Liver (tissue), 3 donors: Measurements from ENCODE around the gene DRC1.

ENCODE experiments used
- CTCF ChIP-seq: fragments of 150-350 bp; IDR thresholded peaks from 2 replicates; pipeline ENCODE4 v1.5.1; 2017; ENCODE audit warnings: improper control_type of control experiment, low read depth, low read length; ENCODE audit not compliant: missing input control
- HNF4G ChIP-seq: IDR thresholded peaks from 2 replicates; pipeline ENCODE4 v1.6.1; 2016; ENCODE audit warnings: antibody characterized with exemption
- MAX ChIP-seq: IDR thresholded peaks from 2 replicates; pipeline ENCODE4 v1.6.1; 2016; ENCODE audit warnings: antibody characterized with exemption
- NR2F2 ChIP-seq: IDR thresholded peaks from 2 replicates; pipeline ENCODE4 v1.6.1; 2016; ENCODE audit warnings: antibody characterized with exemption
- REST ChIP-seq: IDR thresholded peaks from 2 replicates; pipeline ENCODE4 v1.6.1; 2016; ENCODE audit warnings: antibody characterized with exemption, mild to moderate bottlenecking
- SP1 ChIP-seq: IDR thresholded peaks from 2 replicates; pipeline ENCODE4 v1.6.1; 2018; ENCODE audit warnings: antibody characterized with exemption, mild to moderate bottlenecking
- TAF1 ChIP-seq: conservative IDR thresholded peaks from 2 replicates; pipeline ENCODE4 v1.6.1; 2016; ENCODE audit warnings: antibody characterized with exemption, mild to moderate bottlenecking
- donor health status: healthy.
- donor health status: healthy.

- TF ChIP-seq REST = peak; percentile 15
- TF ChIP-seq NR2F2 = no peak
- TF ChIP-seq CTCF = no peak
- no peak for TF ChIP-seq HNF4G
- no peak for TF ChIP-seq TAF1
- TF ChIP-seq SP1 = no peak
- TF ChIP-seq MAX = no peak
Measured at GRCh38 chr2:26412091-26412673, 10.5 kb downstream of the DRC1 start.
